ENCODE data around the gene FSCN2. TPM values are rescaled to one million over a fixed set of nuclear protein-coding genes. Genes with fewer than 3 reads are reported as not detected.

FSCN2 gene
- total RNA-seq, 1 donor from 2014 or later = 0.66 TPM

- peak; percentile 64 for DNase-seq (ENCODE audit: low read depth, low spot score)
Observed at GRCh38 chr17:81512562-81513371, 15.4 kb upstream of the FSCN2 start, which contains the start of gene ACTG1. TSS of gene ACTG1 (minus strand) at chr17:81512799. CDS start at chr17:81512354, 445 bp downstream.

- DNase-seq (ENCODE audit: low read depth, low spot score) = no peak
Observed at GRCh38 chr17:81513372-81513752, 14.8 kb upstream of the FSCN2 start.

GRCh38 chr17:81513753-81514488, 14.3 kb upstream of the FSCN2 start:
- peak; percentile 41 for DNase-seq (ENCODE audit: low read depth, low spot score)

- no peak for DNase-seq (ENCODE audit: low read depth, low spot score)
Observed at GRCh38 chr17:81514489-81514738, 13.8 kb upstream of the FSCN2 start.

- peak; percentile 33 for DNase-seq (ENCODE audit: low read depth, low spot score)
Observed at GRCh38 chr17:81514739-81515529, 13.2 kb upstream of the FSCN2 start.

GRCh38 chr17:81515530-81516041, 12.6 kb upstream of the FSCN2 start:
- no peak for DNase-seq (ENCODE audit: low read depth, low spot score)

GRCh38 chr17:81516439-81516838, 11.7 kb upstream of the FSCN2 start:
- DNase-seq (ENCODE audit: low read depth, low spot score) = no peak

GRCh38 chr17:81517009-81517338, 11.2 kb upstream of the FSCN2 start:
- DNase-seq (ENCODE audit: low read depth, low spot score) = no peak

GRCh38 chr17:81517339-81518112, 10.7 kb upstream of the FSCN2 start:
- DNase-seq (ENCODE audit: low read depth, low spot score) = no peak

- DNase-seq (ENCODE audit: low read depth, low spot score) = no peak
Observed at GRCh38 chr17:81518113-81518784, 9.9 kb upstream of the FSCN2 start.

- no peak for DNase-seq (ENCODE audit: low read depth, low spot score)
Observed at GRCh38 chr17:81518785-81519283, 9.3 kb upstream of the FSCN2 start.

GRCh38 chr17:81519284-81520020, 8.7 kb upstream of the FSCN2 start:
- no peak for DNase-seq (ENCODE audit: low read depth, low spot score)

- no peak for DNase-seq (ENCODE audit: low read depth, low spot score)
Observed at GRCh38 chr17:81520021-81520901, 7.9 kb upstream of the FSCN2 start.

GRCh38 chr17:81522491-81523401, 5.4 kb upstream of the FSCN2 start:
- no peak for DNase-seq (ENCODE audit: low read depth, low spot score)

- DNase-seq (ENCODE audit: low read depth, low spot score) = no peak
Observed at GRCh38 chr17:81523402-81524038, 4.7 kb upstream of the FSCN2 start.

GRCh38 chr17:81524039-81524864, 3.9 kb upstream of the FSCN2 start:
- DNase-seq (ENCODE audit: low read depth, low spot score) = no peak

- no peak for DNase-seq (ENCODE audit: low read depth, low spot score)
Observed at GRCh38 chr17:81524865-81525159, 3.4 kb upstream of the FSCN2 start.

All from pulmonary artery endothelial cell (primary cell).